ENCODE data around the gene CD248. TPM values are rescaled to one million over a fixed set of nuclear protein-coding genes. Genes with fewer than 3 reads are reported as not detected.

Gene CD248
- total and polyA plus RNA-seq, 12 donors = 5.3 to 44.4 (median 10.0) TPM

DNA sequence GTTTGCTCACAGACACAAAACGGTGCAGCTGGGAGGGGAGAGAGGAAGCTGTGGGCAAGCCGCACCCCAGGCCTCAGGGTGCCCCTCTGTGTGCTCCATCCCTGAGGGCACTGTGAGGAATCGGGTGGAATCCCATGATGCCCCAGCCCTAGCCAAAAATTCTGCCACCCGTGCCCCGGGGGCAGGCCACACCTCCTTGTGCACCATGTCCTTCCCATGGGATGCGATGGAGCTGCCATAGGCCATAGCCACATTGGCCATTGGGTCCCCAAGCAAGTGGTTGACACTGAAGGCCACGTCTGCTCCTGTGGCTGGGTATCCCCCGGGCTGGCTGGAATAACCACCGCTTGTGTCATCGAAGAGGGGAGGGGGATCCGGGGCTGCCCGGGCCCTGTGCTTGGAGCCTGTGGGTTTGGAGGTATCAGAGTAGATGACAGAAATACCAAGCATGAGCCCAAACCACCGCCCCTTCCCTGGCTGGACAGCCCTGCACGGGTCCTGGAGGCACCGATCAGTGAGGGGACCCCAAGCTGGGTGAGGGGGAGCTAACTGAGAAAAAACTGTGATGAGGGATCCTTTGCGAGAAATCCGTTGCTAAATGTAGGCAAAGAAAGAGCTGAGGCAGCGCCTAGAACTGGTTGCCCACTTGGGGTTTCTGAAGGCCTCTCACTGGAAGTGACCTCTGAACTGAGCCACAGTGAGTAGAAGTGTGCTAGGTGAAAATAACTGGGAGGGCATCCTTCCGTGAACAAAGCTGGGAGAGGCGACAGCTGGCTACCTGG is 28.8 kb downstream of the CD248 start:
- ATAC-seq (peak in 1 of 8 donors; percentile 0), DNase-seq (no peak)
- WGBS, 2 donors = 41 to 43% methylated on average over 20 of the region's 20 CpGs

DNA sequence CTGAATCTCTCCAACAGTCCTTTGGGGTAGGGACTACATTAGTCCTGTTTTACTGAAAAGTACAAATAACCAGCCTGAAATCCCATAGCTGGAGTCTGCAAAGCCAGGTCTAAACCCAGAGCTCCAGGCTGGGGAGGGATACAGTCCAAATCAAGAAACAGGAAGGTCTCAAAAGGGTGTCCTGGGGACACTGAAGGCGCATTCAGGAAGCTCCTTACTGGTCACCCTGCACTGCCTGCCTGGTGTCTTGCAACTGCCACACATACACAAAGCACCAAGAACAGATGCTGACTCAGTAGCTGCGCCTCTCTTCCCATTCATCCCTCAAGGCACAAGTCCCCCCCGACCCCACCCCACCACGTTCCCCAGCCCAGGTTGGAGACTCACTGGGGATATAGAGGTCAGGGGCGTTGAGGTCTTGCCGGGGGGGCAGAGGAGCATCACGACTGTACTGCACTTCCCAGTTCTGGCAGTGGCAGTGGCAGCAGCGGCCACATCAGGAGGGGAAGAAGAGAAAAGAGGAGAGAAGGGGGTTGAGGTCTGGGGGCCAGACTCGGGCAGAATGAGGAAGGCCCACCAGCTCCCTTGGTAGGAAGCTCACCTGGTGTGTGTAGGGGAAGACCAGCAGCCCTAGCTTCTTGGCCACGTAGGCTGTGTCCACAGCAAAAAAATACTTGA is 29.5 kb downstream of the CD248 start:
- TF ChIP-seq, protein P1, sequence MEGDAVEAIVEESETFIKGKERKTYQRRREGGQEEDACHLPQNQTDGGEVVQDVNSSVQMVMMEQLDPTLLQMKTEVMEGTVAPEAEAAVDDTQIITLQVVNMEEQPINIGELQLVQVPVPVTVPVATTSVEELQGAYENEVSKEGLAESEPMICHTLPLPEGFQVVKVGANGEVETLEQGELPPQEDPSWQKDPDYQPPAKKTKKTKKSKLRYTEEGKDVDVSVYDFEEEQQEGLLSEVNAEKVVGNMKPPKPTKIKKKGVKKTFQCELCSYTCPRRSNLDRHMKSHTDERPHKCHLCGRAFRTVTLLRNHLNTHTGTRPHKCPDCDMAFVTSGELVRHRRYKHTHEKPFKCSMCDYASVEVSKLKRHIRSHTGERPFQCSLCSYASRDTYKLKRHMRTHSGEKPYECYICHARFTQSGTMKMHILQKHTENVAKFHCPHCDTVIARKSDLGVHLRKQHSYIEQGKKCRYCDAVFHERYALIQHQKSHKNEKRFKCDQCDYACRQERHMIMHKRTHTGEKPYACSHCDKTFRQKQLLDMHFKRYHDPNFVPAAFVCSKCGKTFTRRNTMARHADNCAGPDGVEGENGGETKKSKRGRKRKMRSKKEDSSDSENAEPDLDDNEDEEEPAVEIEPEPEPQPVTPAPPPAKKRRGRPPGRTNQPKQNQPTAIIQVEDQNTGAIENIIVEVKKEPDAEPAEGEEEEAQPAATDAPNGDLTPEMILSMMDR (IDR thresholded peaks at IDR 0.05) = no peak
- Histone ChIP-seq H3K9me3 (no peaks in the 10 kb centered on the region), H3K27ac (peak overlapping the region in 2 of 10 donors; percentile 98), H3K27me3 (peaks cover 5 to 18% (median 6%) of the 10 kb centered on the region in 7 donors), H3K36me3 (peaks cover 0 to 15% (median 0%) of the 10 kb centered on the region in 9 donors), H3K4me1 (peaks cover 8 to 62% (median 46%) of the 10 kb centered on the region in 9 donors), H3K4me3 (peak overlapping the region in 6 of 10 donors; percentile 66 to 98 (median 87))
- intact Hi-C loops (cut with DNase I) = loop anchor here in 2 of 10 donors (10.0 kb wide), 1 partner anchor 63 kb away; no protein-coding TSS in a partner anchor
- DNase-seq (no peak), ATAC-seq (no peak)
- 75 to 88% methylated on average over 10 of the region's 10 CpGs for WGBS, 2 donors

More for the DNA sequence above, 28.8 kb downstream of the CD248 start:
- Histone ChIP-seq H3K27me3 (peaks cover 7 to 25% (median 14%) of the 10 kb centered on the region in 7 donors), H3K4me1 (peaks cover 5 to 56% (median 39%) of the 10 kb centered on the region in 9 donors), H3K4me3 (peak overlapping the region; percentile 63 to 98 (median 82)), H3K9me3 (no peaks in the 10 kb centered on the region), H3K27ac (peak overlapping the region; percentile 82 to 98 (median 94)), H3K36me3 (peaks cover 0 to 15% (median 0%) of the 10 kb centered on the region in 9 donors)
- TF ChIP-seq, protein P1 (IDR thresholded peaks at IDR 0.05) = no peak
- intact Hi-C loops (cut with DNase I) = loop anchor here in 2 of 10 donors (10.0 kb wide), 1 partner anchor 63 kb away; no protein-coding TSS in a partner anchor

DNA sequence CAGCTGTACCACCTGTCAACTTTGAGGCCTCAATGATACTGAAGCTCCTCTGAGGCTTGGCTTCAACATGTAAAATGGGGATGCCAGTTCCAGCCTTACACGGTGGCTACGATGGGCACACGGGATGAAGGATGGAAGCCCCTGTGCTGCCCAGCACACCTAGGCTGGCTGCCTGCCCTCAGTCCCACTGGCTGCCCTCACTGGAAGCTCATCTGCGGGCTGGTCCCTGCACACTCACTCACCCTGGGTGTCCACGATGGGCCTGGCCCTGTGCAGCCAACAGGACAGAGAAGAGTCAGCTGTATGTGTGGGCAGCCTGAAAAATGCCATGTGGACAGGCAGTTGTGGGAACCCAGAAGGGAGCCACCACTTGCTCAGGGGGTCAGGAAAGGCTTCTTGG is 30.1 kb downstream of the CD248 start:
- ATAC-seq (no peak), DNase-seq (no peak)
- Histone ChIP-seq H3K27ac (peak overlapping the region in 3 of 10 donors; percentile 61 to 63 (median 62)), H3K27me3 (peaks cover 0 to 11% (median 0%) of the 10 kb centered on the region in 7 donors), H3K4me1 (peaks cover 8 to 62% (median 46%) of the 10 kb centered on the region in 9 donors), H3K36me3 (peaks cover 0 to 15% (median 0%) of the 10 kb centered on the region in 9 donors), H3K9me3 (no peaks in the 10 kb centered on the region), H3K4me3 (no peak overlapping the region)
- TF ChIP-seq, protein P1 (IDR thresholded peaks at IDR 0.05) = no peak
- intact Hi-C loops (cut with DNase I) = loop anchor here in 2 of 10 donors (10.0 kb wide), 1 partner anchor 62 kb away; no protein-coding TSS in a partner anchor
- 82 to 87% methylated on average over 5 of the region's 5 CpGs for WGBS, 2 donors
